HG03159 (cell line): Measurements from ENCODE around the gene CDKAL1.

Experiments
- ATAC-seq: cut with Tn5 transposase; IDR thresholded peaks from one replicate; pipeline ENCODE4 v1.9.1; 2021; ENCODE audit warnings: mild to moderate bottlenecking, moderate library complexity; ENCODE audit not compliant: unreplicated experiment

CDKAL1 gene

GRCh38 chr6:20909621-20910020, 375.4 kb downstream of the CDKAL1 start:
- no peak for ATAC-seq

- ATAC-seq: no peak
Measured at GRCh38 chr6:20911712-20912111, 377.5 kb downstream of the CDKAL1 start.

GRCh38 chr6:20915156-20915555, 380.9 kb downstream of the CDKAL1 start:
- ATAC-seq: no peak

GRCh38 chr6:20915626-20916025, 381.4 kb downstream of the CDKAL1 start:
- ATAC-seq: no peak

GRCh38 chr6:20916086-20916485, 381.8 kb downstream of the CDKAL1 start:
- ATAC-seq: no peak

DNA sequence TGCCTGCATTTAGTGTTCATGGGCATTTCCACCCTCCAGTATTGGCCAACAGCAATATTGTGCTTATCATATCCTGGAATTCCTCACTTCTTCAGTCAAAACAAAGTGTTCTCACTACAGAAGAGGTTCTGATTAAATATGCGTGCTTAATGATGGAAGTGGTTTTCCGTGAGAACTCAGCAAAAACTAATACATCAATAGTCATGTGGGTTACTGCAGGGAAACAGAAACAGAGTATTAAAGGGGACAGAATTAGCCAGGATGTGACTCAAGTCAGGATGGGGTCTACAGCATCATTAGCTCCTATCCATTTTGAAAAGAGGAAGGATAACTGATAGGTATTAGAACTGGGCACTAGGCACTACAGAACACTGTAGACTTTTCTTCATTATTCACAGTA, 384.6 kb downstream of the CDKAL1 start:
- no peak for ATAC-seq

- peak; percentile 86 for ATAC-seq
Measured at GRCh38 chr6:20919677-20920385, 385.6 kb downstream of the CDKAL1 start.

GRCh38 chr6:20921578-20921977, 387.3 kb downstream of the CDKAL1 start:
- ATAC-seq: no peak

GRCh38 chr6:20922743-20923142, 388.5 kb downstream of the CDKAL1 start:
- ATAC-seq: no peak

- ATAC-seq: peak; percentile 43
Measured at GRCh38 chr6:20924094-20924493, 389.8 kb downstream of the CDKAL1 start.

- ATAC-seq: no peak
Measured at GRCh38 chr6:20924911-20925543, 390.8 kb downstream of the CDKAL1 start.

- ATAC-seq: no peak
Measured at GRCh38 chr6:20927130-20927860, 393.0 kb downstream of the CDKAL1 start.

GRCh38 chr6:20929283-20929682, 395.0 kb downstream of the CDKAL1 start:
- no peak for ATAC-seq

DNA sequence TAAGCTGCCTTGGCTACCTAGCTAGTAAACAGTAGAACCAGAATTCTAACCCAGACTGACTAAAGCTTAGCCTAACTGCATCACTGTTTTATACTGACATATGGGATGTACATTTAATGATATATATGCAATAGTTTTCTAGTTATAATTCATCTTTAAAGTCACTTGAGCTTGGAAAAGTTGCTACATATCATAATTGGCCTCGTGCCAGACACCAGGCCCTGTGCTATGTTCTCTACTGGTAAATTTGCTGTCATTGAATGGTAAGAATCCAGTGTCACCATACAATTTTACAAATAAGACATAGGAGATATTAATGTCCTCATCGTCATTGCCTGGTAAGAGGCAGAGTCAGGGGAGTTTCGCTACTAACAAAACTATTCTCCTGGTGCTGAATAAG, 396.8 kb downstream of the CDKAL1 start:
- ATAC-seq: no peak

- no peak for ATAC-seq
Measured at GRCh38 chr6:20931772-20932171, 397.5 kb downstream of the CDKAL1 start.

DNA sequence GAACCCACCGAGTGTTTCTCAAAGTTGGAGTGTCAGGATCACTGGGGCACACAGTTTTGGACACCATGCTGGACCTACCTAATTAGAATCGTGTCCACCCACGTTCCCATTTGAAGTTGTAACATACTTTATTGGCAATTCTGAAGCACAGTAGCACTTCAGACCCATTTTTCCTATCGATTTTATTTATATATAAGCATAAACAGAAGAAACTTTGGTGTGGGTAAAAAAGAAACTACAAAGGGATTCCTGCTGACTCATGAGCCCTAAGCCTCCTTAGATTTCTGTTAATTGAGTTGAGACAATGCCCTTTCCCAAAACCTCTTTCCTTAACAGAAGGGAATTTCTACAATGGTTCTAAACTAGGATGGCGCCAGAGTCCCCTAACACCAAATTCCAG, 398.0 kb downstream of the CDKAL1 start:
- no peak for ATAC-seq

DNA sequence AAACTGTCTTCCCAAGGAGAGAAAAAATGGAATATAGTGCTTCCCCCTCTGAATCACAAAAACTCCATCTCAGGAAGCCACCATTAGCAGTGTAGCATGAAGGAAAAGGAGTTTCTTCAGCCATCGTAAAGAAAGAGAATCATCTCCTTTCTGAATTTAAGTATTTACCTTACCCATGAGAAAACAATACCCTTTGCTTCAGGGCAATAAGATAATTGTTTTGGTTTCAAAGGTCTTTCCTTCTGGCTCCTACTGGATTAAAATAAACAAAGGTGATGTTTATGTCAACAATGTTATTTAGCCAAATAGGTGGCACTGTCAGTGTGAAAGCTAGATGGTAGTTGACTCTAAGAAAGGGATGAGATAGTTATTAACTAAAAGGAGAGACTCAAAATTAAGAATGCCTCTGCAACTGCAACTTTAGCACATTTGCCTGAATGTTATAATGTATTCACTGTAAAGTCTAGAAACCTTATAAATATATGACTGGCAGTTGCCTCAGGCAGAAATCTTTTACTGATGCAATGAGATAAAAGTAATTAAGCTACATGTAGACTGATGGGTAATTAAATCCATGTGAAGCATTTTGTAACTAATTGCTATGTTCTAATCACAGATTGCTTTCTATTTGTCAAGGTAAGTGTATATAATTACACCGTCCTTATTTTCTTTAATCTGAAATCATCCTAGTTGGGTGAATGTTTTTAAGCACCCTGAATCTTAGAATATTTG, 399.0 kb downstream of the CDKAL1 start:
- no peak for ATAC-seq

DNA sequence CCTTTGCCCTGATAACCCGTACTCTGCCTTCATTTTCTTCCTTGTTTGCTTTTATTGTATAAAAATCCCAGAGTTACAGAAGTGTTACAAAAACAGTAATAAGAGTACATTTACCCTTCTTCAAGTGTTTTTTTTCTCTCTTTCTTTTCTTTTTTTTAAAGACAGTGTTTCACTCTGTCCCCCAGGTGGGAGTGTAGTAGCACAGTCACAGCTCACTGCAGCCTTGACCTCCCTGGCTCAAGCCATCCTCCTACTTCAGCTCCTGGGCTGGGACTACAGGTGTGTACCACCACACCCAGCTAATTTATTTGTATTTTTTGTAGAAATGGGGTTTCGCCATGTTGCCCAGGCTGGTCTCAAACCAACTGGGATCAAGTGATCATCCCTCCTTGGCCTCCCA, 402.7 kb downstream of the CDKAL1 start:
- ATAC-seq: no peak

GRCh38 chr6:20939161-20939775, 405.0 kb downstream of the CDKAL1 start:
- ATAC-seq: no peak

- no peak for ATAC-seq
Measured at GRCh38 chr6:20943040-20943627, 408.9 kb downstream of the CDKAL1 start.

- no peak for ATAC-seq
Measured at GRCh38 chr6:20943922-20944321, 409.7 kb downstream of the CDKAL1 start.
